ENCODE data around the gene PPP1R18.
"Not testable (repeated sequence)": the region's sequence is repeated elsewhere in the genome, so short reads cannot be mapped to it uniquely, and the experiment has no call there.

The PPP1R18 gene

GRCh38 chr6:30719791-30720737, 33.6 kb upstream of the PPP1R18 start, which contains the start of gene TUBB:
TSS of gene TUBB (plus strand) at chr6:30720352. CDS start at chr6:30720507, 155 bp downstream.
- DNase-seq = peak; percentile 99

- no peak for DNase-seq
Observed at GRCh38 chr6:30719356-30719755, 32.9 kb upstream of the PPP1R18 start.

- DNase-seq = not testable (repeated sequence)
Observed at GRCh38 chr6:30717845-30718720, 31.6 kb upstream of the PPP1R18 start.

GRCh38 chr6:30717129-30717844, 30.8 kb upstream of the PPP1R18 start, which contains the start of gene MDC1:
TSS of gene MDC1 (minus strand) at chr6:30717281. CDS start at chr6:30715175, 2,106 bp downstream.
- peak; percentile 100 for DNase-seq

GRCh38 chr6:30716879-30717128, 30.4 kb upstream of the PPP1R18 start:
- DNase-seq = no peak

GRCh38 chr6:30714263-30714662, 27.8 kb upstream of the PPP1R18 start:
- DNase-seq = no peak

- DNase-seq = no peak
Observed at GRCh38 chr6:30712441-30712945, 26.0 kb upstream of the PPP1R18 start.

GRCh38 chr6:30711758-30712380, 25.4 kb upstream of the PPP1R18 start:
- DNase-seq = no peak

- no peak for DNase-seq
Observed at GRCh38 chr6:30709101-30709868, 22.8 kb upstream of the PPP1R18 start.

- DNase-seq = no peak
Observed at GRCh38 chr6:30707281-30707850, 20.9 kb upstream of the PPP1R18 start.

GRCh38 chr6:30705620-30706019, 19.2 kb upstream of the PPP1R18 start:
- no peak for DNase-seq

GRCh38 chr6:30703821-30704220, 17.4 kb upstream of the PPP1R18 start:
- DNase-seq = no peak

GRCh38 chr6:30703011-30703410, 16.6 kb upstream of the PPP1R18 start:
- no peak for DNase-seq

GRCh38 chr6:30700340-30700739, 13.9 kb upstream of the PPP1R18 start:
- no peak for DNase-seq

GRCh38 chr6:30696432-30696831, 10.0 kb upstream of the PPP1R18 start:
- DNase-seq = no peak

GRCh38 chr6:30691208-30691847, 4.9 kb upstream of the PPP1R18 start:
- DNase-seq = no peak

- peak; percentile 83 to 86 for DNase-seq
Observed at GRCh38 chr6:30690403-30691207, 4.2 kb upstream of the PPP1R18 start, which contains the start of gene NRM. TSS of gene NRM (minus strand) at chr6:30690984. CDS start at chr6:30690974, 10 bp downstream.

- no peak for DNase-seq
Observed at GRCh38 chr6:30689985-30690384, 3.5 kb upstream of the PPP1R18 start.

GRCh38 chr6:30689022-30689865, 2.8 kb upstream of the PPP1R18 start:
- no peak for DNase-seq
